GM12801 (cell line): ENCODE data around the gene NCF2.

Experiments used
- CTCF ChIP-seq: IDR thresholded peaks from one replicate; pipeline ENCODE4 v1.5.1; 2011; ENCODE audit warnings: control low read depth; ENCODE audit not compliant: insufficient read length; ENCODE audit errors: extremely low read depth

Gene NCF2

DNA sequence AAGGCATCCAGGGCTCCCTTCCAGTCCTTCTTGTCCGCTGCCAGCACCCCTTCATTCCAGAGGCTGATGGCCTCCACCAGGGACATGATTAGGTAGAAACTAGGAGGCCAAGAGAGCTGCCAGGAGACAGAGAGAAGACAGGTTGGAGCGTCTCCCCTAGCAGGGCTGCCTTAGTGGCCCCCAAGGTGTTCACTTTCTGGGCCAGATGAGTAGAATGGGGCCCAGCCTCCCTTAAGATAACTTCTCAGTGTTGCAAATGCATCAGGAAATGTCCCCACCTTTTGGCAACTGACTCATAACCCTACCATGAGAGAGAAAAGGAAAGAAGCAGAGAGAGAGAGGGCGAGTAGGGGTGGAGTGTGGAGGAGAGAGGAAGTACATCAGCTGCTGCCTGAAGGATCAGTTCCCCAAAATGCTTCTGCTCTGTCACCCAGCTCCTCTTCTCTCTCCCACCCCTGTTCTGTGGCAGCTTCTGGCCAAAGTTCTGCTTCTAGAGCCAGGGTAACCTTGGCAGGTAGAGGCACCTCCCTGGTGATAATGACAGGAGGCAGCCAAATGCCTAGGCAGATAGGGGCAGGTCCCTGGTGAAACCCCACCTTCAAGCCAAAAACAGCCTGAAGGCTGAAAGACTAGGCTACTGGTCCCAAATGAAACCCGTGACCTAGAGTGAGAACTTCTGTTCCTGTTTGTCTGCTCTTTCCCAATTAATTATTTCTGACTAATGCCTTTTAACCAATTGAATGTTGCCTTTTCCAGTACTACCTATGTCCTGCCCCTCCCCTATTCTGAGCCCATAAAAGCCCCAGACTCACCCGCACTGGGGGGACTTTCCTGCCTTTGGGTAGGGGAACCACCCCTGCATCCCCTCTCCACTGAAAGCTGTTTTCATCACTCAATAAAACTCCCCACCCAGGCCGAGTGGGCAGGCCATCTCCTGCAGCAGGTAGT is at the start of gene NCF2:
TSS of gene NCF2 (minus strand) at position 216 of the 948 bp plus-strand sequence. CDS start at position 86, 130 bp downstream.
- TF ChIP-seq CTCF = no peak

DNA sequence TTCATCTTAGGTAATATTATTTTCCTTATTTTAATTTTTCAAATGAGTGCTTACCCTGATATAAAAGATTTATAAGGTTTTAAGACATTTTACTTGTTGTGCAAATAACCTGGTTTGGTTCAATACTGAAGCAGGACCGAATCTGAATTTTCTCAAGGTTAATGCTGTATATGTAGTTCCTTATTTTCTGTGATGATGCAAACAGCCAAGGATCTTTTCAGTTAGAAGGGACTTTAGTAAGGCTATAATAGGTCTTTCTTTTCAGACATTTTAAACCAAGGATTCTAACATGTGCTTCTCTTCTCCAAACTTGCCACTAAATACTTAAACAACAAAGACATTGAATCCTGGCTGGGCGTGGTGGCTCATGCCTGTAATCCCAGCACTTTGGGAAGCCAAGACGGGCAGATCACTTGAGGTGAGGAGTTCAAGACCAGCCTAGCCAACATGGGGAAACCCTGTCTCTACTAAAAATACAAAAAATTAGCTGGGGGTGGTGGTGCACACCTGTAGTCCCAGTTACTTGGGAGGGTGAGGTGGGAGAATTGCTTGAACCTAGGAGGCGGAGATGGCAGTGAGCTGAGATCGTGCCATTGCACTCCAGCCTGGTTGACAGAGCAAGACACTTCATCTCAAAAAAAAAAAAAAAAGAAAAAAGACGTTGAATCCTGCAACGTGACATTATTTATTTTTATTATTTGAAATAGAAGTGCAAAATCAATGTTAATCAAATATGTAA is 48.6 kb upstream of the NCF2 start:
- TF ChIP-seq CTCF = no peak

DNA sequence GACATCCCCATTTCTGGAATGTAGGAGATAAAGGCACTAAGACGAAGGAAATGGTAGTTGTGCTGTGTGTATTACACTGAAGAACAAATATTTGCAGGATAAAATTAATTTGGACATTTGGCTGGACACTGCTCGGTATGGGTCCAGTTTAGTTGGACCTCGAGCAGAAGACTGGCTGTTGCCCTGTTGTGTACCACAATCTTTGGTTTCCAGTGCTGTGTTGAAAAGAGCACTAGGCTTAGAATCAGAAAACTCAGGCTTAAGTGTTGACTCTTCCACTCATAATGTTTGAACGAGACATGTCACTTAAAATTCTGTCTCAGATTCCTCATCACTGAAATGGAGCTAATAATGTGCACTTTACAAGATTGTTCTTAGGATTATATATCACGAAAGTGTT is 46.5 kb upstream of the NCF2 start:
- no peak for TF ChIP-seq CTCF

GRCh38 chr1:183636334-183636682 is 46.0 kb upstream of the NCF2 start:
- no peak for TF ChIP-seq CTCF

DNA sequence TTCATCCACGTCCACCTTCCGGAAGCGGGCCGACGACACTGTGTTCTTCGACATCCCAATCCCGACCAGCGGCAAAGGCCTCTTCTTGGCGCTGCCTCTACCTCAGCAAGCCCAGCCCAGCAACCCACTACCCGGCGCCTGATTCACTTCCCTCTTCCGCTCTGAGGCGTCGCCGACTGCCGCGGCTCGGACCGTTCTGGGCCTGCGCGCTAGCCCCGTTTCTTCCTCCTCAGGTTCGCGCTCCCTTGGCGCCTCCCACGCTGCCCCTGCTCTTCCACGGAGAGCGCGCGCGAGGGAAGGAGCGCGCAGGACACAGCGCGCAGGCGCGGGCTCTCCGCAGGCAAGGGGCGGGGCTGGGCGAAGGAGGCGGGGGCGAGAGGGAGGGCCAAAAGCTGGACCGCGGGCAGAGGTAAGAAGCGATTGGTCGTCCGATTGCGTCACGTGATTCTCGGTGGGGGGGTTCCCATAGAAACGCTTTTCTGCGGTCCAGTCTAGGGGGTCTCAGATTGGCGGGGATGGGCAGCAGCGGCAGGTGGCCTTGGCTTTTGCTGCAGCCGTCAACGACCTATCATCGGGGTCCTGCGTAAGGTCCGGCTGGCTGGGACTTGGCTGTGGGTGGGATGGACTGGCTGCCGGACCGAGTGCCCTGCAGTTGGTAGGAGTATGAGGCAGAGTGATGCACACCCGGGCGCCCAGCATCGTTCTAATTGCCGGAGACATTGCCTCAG is 45.5 kb upstream of the NCF2 start, which contains the start of gene ARPC5:
TSS of gene ARPC5 (minus strand) at position 178 of the 728 bp plus-strand sequence. CDS start at position 54, 124 bp downstream.
- TF ChIP-seq CTCF = no peak

GRCh38 chr1:183635099-183635605 is 44.9 kb upstream of the NCF2 start:
- TF ChIP-seq CTCF = no peak
